Thyroid gland (tissue), 4 donors: ENCODE results near the gene RALGAPA1. TPM values are rescaled to one million over a fixed set of nuclear protein-coding genes. Genes with fewer than 3 reads are reported as not detected.

Source experiments
- DNase-seq, 2 donors: peaks; one replicate each; pipeline ENCODE4 v3.0.0-alpha.2; 2019
- H3K27ac ChIP-seq, 3 donors: fragments of 200-600 bp; sonication (generic); 1 replicate in 2 of 3; 2 replicates in 1 of 3; pipeline ENCODE4 v1.5.1; 2016 to 2019; ENCODE audit warnings: mild to moderate bottlenecking in 1 of 3, moderate library complexity in 1 of 3
- H3K27me3 ChIP-seq: fragments of 200-600 bp; sonication (generic); one replicate; pipeline ENCODE4 v1.5.1; 2019
- H3K36me3 ChIP-seq, 2 donors: fragments of 200-600 bp; sonication (generic); one replicate each; pipeline ENCODE4 v1.5.1; 2016 to 2019
- H3K4me1 ChIP-seq, 2 donors: fragments of 200-600 bp; sonication (generic); one replicate each; pipeline ENCODE4 v1.5.1; 2017 to 2019
- H3K4me3 ChIP-seq, 3 donors: fragments of 200-600 bp; sonication (generic); replicated peaks in 1 of 3; 1 replicate in 2 of 3; 2 replicates in 1 of 3; pipeline ENCODE4 v1.5.1; 2016; ENCODE audit warnings: mild to moderate bottlenecking in 1 of 3
- H3K9me3 ChIP-seq: fragments of 200-600 bp; sonication (generic); one replicate; pipeline ENCODE4 v1.5.1; 2017
- POLR2A ChIP-seq, 2 donors: fragments of 450-650 bp; IDR thresholded peaks; one replicate each; pipeline ENCODE4 v1.6.1; 2017; ENCODE audit warnings: antibody characterized with exemption in 2 of 2, mild to moderate bottlenecking in 2 of 2, moderate library complexity in 1 of 2
- WGBS, 2 donors: methylation state at CpG; one replicate each; pipeline ENCODE4 v1.1.5; 2017; 5-methylcytosine and 5-hydroxymethylcytosine counted together
- intact Hi-C: fragments of 100-400 bp; cut with DNase I; formaldehyde crosslinking; loops from one replicate; pipeline ENCODE4 v1.15.1; 2023
- total RNA-seq, 4 donors: library from RNA; depleted of rRNA; stranded (reverse); fragments of >200 nt; gene quantifications; one replicate each; pipeline ENCODE4 v1.2.3, GENCODE V29; 2016
- TF ChIP-seq, protein P1 (sequence below), 6 experiments: fragments of 200-600 bp in 3 of 6; fragments of 450-650 bp in 3 of 6; sonication (generic) in 3 of 6; IDR thresholded peaks; one replicate each; pipeline ENCODE4 v1.5.1; 2016 to 2019; ENCODE audit warnings: antibody characterized with exemption in 6 of 6, mild to moderate bottlenecking in 2 of 6, inconsistent platforms in 1 of 6, moderate library complexity in 1 of 6

The RALGAPA1 gene
- total RNA-seq, 4 donors from 2014 or later, result 95.6 to 137 (median 111) TPM

DNA sequence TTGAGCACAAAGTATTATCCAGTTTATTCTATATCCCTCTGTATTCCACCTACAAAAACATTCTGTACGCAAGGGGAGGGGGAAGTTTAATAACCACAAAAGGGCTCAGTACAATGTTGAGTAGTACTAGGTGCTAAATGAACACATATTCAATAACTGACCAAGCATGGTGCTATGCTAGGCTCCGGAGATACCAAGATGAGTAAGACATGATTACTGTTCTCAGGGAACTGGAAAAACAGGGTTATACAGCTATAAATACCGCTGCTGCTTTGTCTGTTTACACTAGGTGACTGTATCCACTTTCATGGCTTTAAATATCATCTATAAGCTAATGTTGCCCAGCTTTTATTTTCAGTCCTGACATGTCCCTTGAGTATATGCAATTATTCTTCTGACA is 139.3 kb downstream of the RALGAPA1 start:
- WGBS, 2 donors, result 70 to 77% methylated on average over 3 of the region's 3 CpGs

DNA sequence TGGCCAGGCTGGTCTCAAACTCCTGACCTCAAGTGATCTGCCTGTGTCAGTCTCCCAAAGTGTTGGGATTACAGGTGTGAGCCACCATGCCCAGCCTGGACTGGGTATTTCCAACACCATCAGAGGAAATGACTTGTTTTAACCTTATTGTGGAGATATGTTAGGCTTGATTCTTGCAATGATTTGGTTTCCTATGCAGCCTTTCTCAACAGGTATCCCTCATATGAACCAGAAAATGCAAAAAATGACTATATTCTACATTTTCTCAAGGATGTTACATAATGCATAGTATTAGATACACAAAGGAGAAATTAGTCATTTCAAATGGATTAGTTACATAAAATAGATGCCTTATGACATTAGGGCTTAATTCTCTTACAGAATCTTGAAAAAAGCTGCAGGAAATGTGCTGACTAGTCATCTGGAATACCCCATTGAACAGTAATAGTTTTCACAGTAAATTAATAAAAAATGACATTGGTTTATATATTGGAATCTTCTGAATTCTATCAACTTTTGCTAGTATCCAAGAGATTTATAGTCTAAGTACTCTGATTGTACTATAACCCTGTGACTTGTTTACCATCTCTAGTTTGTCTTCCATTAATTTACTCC is 142.6 kb downstream of the RALGAPA1 start:
- no peak for DNase-seq
- TF ChIP-seq POLR2A (IDR thresholded peaks at IDR 0.05), result no peak
- TF ChIP-seq, protein P1, sequence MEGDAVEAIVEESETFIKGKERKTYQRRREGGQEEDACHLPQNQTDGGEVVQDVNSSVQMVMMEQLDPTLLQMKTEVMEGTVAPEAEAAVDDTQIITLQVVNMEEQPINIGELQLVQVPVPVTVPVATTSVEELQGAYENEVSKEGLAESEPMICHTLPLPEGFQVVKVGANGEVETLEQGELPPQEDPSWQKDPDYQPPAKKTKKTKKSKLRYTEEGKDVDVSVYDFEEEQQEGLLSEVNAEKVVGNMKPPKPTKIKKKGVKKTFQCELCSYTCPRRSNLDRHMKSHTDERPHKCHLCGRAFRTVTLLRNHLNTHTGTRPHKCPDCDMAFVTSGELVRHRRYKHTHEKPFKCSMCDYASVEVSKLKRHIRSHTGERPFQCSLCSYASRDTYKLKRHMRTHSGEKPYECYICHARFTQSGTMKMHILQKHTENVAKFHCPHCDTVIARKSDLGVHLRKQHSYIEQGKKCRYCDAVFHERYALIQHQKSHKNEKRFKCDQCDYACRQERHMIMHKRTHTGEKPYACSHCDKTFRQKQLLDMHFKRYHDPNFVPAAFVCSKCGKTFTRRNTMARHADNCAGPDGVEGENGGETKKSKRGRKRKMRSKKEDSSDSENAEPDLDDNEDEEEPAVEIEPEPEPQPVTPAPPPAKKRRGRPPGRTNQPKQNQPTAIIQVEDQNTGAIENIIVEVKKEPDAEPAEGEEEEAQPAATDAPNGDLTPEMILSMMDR (IDR thresholded peaks at IDR 0.05), result no peak
- intact Hi-C loops, result no loop called here
- Histone ChIP-seq H3K4me1 (no peaks in the 10 kb centered on the region), H3K27me3 (no peaks in the 10 kb centered on the region), H3K36me3 (peaks cover 4 to 8% of the 10 kb centered on the region in 2 donors), H3K27ac (no peak overlapping the region), H3K4me3 (no peak overlapping the region), H3K9me3 (no peaks in the 10 kb centered on the region)

More for the DNA sequence above, 139.3 kb downstream of the RALGAPA1 start:
- intact Hi-C loops, result no loop called here
- Histone ChIP-seq H3K4me1 (no peaks in the 10 kb centered on the region), H3K27me3 (no peaks in the 10 kb centered on the region), H3K27ac (no peak overlapping the region), H3K36me3 (peaks cover 4 to 8% of the 10 kb centered on the region in 2 donors), H3K9me3 (no peaks in the 10 kb centered on the region), H3K4me3 (no peak overlapping the region)
- DNase-seq, result no peak
- TF ChIP-seq, protein P1 (IDR thresholded peaks at IDR 0.05), result no peak
- no peak for TF ChIP-seq POLR2A (IDR thresholded peaks at IDR 0.05)

DNA sequence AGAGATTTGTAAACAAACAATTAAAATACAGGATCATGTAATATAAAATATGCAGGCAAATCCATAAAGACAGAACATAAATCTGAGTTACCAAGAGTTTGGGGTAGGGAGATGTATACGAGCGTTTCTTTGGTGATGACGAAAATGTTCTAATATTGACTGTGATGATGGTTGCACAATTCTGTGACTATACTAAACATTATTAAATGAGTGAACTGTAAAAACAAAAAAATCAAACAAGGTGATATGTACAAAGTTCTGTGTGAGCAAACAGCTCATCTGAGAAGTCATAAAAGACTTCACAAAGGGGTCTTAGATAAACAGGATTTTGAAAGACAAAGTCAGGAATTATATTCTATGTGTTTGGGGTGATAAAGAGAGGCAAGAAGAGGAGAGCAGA is 147.2 kb downstream of the RALGAPA1 start:
- Histone ChIP-seq H3K36me3 (no peaks in the 10 kb centered on the region), H3K27me3 (no peaks in the 10 kb centered on the region), H3K4me3 (no peak overlapping the region), H3K9me3 (no peaks in the 10 kb centered on the region), H3K27ac (no peak overlapping the region), H3K4me1 (no peaks in the 10 kb centered on the region)
- TF ChIP-seq POLR2A (IDR thresholded peaks at IDR 0.05), result no peak
- TF ChIP-seq, protein P1 (IDR thresholded peaks at IDR 0.05), result no peak
- intact Hi-C loops, result no loop called here
- WGBS, 2 donors, result 96 to 97% methylated on average over 3 of the region's 3 CpGs
- DNase-seq, result no peak

DNA sequence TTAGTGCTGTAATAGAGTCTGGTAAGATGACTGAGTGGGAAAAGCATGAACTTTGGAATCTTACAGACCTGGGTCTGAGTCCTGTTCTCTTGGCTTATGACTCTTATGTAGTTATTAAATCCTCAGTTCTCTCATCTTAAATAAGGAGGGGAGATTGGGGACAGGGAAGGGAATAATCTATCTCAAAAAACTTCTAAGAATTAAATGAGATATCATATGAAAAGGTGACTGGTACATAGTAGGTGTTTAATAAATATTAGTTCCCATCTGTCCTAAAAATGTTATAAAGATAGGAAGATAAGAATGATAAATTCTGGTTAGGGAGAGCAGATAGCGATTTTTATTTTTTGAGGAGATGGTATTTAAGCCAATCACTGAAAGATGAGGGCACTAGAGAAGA is 156.1 kb downstream of the RALGAPA1 start:
- WGBS, 2 donors, result 96 to 98% methylated on average over 1 of the region's 1 CpG
- H3K36me3 ChIP-seq, result peaks cover 5 to 11% of the 10 kb centered on the region in 2 donors
- no peak for DNase-seq
- intact Hi-C loops, result no loop called here
- no peak overlapping the region for H3K27ac ChIP-seq
- no peaks in the 10 kb centered on the region for H3K9me3 ChIP-seq
- H3K27me3 ChIP-seq, result no peaks in the 10 kb centered on the region
- no peaks in the 10 kb centered on the region for H3K4me1 ChIP-seq
- H3K4me3 ChIP-seq, result no peak overlapping the region
- no peak for TF ChIP-seq POLR2A (IDR thresholded peaks at IDR 0.05)

DNA sequence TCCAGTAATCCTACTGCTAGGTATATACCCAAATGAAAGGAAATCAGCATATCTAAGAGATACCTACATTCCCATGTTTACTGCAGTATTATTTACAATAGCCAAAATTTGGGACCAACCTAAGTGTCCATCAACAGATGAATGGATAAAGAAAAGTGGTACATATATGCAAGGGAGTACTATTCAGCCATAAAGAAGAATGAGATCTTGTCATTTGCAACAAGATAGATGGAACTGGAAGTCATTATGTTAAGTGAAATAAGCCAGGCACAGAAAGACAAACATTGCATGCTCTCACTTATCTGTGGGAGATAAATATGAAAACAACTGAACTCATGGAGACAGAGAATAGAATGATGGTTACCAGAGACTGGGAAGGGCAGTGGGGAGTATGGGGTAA is 165.6 kb downstream of the RALGAPA1 start:
- Histone ChIP-seq H3K9me3 (no peaks in the 10 kb centered on the region), H3K4me3 (no peak overlapping the region), H3K36me3 (peaks cover 12 to 14% of the 10 kb centered on the region in 2 donors), H3K27me3 (no peaks in the 10 kb centered on the region), H3K27ac (no peak overlapping the region), H3K4me1 (no peaks in the 10 kb centered on the region)
- intact Hi-C loops, result no loop called here
- no peak for DNase-seq
- TF ChIP-seq, protein P1 (IDR thresholded peaks at IDR 0.05), result no peak
- TF ChIP-seq POLR2A (IDR thresholded peaks at IDR 0.05), result no peak
